NCI-H510A (cell line): ENCODE data around the gene ARVCF.

Experiments
- DNase-seq: peaks from one replicate; lab custom pipeline; 2025; lab: John Stamatoyannopoulos, UW

The ARVCF gene

DNA sequence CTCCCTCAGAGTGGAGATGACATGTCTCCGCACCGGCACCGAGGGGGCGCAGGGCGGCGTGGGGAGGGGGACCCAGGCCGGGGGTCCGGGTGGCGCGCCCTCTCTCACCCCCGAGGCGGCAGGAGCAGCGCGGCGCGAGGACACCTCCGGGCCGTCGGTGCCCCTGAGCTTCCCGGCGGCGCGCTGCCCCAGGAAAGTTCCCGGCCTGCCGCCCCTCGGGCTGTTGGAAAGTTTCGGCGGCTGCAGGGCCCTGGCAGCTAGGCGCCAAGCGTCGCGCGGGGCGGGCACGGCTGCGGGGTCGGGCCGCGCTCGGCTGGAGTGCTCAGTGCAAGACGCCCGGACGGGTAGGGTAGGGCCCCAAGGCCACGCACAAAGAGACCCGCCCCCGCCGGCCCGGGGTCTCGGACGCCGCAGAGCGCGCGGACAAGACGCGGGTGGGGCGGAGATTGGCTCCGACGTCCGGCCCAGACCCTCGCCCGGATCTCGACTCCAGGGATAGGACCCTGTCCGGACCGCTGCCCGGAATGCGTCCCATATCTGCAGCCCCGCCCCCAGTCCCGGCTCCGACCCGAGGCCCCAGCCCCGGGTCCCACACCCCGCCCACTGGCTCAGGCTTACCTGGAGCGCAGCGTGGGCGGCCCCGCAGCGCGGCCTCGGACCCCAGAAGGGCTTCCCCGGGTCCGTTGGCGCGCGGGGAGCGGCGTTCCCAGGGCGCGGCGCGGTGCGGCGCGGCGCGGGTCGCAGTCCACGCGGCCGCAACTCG lies 471 bp downstream of the ARVCF start:
- DNase-seq = no peak

DNA sequence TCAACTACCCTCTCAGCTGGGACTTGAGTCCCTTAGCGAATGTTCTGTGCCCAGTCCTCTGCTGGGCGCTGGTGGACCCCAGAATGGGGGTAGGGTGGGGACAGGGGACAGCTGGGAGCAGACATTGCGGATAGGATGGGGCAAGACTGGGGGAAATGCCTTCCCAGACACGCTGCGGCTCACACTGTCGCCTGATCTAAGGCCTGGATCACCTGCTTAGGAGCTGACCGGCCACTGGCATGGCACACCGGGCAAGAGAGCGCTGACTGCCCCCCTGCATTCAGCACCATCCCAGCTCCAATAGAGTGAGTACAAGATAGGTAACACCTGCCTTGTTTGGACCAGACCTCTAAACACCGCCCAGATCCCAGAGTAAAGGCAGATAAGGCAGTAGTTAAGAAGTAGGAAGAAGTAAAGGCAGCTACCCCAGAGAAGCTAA lies 1.4 kb downstream of the ARVCF start:
- DNase-seq = no peak

DNA sequence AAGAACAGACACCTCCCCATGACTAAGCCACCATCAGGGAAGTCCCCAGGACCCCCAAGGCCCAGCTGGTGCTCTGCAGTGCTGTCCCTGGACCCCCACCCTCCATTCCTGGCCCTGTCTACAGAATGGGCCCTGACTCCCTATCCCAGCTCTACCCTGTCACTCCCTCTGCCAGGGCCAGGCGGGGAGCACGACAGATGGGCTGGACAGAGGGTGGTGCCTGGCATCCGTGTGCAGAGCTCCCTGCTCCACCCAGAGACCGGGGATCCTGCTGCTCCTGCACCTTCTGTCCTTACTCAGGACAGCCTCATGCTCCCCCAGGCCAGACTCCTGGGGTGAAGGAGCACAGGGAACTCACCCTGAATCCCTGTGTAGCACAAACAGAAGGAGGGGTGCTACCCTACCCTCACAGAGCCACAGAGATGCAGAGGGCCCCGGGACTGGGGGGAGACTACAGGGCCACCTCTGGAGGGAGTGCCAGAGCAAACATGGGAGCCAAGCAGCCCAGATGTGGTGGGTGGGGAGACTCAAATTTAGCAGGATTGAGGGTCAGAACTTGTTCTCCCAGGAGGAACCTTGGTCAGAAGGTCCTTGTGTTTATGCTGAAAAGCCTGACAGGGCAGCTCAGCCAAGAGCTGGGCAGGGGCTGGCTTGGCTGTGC lies 2.0 kb downstream of the ARVCF start:
- DNase-seq = no peak

DNA sequence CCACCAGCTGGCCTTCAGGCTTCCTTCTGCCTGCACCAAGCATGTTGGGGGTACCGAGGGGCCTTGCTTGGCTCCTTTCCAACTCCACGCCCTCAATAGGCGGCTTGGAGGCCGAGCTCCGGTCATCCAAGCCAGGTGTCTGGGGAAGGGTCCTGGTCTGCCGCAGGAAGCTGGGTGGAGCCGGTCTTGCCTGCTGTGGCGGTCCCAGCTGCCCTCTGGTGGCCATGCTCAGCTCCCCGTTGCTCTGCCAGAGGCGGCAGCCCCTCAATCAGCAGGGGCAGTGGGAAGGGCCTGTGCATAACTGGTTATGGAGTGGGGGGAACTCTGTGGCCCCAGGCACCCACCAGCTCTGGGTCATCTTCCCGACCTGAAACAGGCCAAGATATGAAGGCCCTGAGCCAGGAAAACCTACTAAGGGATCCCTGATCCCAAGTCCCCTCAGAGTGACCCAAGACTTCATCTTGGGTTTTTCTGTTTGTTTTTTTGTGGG lies 3.2 kb downstream of the ARVCF start:
- no peak for DNase-seq

DNA sequence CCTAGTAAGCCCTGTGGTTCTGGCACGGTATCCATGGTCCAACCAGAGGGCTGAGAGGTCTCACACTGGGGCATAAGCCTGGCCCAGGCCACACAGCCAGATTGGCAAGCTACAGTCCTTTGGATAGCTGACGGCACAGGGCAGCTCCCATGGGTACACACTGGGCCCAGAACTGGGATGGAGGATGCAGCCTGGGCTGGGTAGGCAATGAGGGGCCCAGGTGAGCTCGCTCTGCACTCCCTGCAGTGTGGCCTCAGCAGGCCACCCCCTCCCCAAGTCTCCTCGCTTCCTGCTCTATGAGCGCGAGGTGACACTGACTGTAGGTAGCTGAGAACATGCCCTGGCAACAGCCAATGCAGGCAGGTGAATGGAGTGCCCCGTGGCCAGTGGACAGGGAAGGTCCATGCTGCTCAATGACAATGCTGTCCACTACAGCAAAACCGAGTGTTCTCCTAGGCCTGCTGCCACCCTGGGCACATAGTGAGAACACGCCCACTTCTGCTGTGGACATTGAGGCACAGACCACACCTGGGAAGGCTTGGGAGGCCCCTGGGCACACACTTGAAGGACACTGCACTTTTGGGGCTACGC lies 3.8 kb downstream of the ARVCF start:
- no peak for DNase-seq

DNA sequence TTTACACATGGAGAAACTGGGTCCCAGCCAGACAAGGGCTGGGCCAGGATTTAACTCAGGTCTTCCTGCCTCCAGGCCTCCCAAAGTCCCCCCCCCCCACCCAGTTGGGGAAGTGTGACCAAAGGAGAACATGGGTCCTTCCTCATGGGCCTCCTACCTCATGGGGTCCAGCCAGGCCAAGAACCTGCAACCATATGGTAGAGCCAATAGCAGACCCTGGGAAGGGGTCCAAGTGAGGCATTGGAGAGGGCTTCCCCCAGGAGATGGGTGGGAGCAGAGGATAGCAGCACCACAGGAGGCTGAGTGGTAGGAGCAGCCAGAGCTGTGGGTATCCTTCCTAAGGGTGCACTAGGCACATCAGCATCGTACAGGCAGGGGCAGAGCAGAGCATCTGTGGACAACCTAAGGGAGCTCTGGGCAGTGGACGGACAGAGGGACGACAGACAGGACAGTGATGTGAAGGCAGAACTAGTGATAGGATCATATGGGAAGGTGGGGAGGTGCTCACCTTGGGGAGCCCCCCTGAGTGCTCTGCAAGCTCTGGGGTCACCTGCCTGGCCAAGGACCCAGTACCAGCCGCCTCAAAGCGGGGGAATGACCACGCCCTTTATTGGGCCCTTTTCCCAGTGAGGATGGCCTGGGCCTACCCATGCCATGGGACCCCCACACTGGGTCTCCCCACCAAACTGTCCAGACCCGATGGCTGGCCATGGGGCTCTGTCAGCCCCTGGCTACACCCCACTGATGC lies 4.5 kb downstream of the ARVCF start:
- no peak for DNase-seq

DNA sequence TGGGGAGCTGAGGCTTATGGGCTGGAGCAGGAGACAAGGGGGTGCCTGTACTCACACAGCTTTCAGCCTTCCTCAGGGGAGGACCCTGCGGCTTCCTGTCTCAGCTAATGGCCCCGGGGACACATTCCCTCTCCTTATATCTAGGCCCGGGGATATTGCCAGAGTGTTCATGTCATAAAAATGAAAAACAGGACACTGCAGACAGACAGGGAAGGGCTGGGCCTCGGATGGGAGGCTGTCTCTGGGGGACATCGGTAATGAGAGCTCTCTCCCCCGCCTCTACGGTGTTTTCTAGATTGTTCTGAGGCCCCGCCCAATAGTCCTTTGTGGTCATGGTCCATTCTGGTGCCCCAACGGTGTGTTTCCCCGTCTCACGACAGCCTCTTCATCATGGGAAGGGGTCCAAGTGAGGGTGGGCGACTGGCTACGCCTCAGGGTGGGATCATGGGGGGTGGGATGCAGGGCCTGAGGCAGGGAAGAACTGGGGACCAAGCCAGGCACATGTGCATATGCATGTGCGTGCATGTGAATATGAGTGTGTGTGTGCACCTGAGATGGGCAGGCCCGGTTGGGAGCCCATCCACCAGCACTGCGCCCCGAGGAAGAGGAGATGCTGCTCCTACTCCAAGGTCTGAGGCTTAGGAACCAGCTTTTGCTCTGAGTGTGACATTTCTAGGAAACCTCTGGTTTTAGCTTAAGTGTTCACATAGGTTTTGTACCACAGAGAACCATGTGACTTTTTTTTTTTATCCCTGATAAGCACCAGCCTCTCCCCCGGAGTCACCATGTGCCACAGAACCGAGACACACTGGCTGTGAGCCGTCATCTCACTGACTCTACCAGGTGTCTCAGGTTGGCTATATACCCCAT lies 5.3 kb downstream of the ARVCF start:
- no peak for DNase-seq

DNA sequence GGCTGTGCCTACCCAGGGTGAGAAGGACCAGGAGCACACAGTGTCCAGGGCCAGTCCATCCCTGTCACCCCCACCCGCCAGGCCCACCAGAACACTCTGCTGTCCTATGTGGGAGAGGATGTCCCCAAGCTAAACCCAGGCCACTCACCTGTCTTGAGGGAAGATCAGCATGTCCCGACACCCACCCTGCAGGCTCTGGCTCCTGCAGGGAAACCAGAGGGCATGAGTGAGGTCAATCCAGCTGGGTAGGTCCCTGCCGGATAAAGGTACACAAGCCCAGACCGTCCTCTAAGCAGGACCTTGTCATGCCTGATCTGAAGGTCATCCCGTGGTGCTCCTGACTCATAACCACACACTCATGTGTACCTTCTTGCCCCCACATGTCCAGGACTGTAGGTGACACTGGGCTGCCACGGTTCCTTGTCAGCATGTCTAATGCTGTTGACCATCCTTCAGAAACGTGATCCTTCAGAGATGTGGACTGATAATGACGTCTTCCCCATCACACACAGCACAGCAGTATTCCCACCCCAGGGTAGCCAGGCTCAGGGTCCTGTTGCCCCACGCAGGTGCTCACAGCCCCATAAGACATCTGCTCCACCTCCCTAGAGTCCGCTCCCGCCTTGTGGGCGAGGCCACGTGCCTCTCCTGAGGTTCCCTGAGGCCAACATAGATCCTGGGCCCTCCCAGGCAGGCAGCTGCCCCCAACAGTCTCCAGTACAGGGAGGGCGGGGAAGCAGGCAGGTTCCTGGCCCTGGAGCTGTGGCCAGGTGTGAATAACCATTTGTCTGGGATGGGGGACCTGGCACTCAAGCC lies 6.1 kb downstream of the ARVCF start:
- DNase-seq = no peak

DNA sequence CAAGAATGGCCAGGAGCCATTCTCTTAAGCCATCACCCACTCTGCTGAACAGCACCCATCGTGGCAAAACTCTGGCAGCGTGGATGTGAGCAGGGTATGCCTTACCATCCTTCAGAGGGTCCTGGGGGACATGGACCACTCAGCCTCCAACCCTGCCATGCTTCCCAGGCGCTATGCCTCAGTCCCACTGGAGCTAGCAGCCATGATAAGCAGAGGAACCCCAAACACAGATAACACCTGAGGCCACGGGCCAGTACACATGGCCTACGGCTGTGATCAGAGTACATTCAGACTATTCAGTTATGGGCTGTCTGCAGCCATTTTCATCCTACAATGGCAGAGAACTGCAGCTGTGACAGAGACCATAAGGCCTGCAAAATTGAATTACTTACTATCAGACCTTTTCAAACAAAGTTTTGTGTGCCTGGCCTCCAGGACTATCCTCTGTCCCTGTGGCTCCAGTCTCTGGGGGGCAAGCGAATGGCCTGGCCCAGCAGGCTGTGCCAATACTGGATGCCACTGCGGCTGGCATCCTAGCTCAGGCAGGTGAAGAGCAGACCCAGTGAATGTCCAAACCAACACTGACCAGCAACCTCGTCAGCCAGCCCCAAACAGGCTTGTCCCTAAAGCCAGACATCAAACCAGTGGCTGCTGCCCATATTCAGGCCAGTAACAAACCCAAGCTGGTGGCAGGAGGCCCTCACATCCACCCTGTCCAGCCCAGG lies 6.9 kb downstream of the ARVCF start:
- DNase-seq = no peak

DNA sequence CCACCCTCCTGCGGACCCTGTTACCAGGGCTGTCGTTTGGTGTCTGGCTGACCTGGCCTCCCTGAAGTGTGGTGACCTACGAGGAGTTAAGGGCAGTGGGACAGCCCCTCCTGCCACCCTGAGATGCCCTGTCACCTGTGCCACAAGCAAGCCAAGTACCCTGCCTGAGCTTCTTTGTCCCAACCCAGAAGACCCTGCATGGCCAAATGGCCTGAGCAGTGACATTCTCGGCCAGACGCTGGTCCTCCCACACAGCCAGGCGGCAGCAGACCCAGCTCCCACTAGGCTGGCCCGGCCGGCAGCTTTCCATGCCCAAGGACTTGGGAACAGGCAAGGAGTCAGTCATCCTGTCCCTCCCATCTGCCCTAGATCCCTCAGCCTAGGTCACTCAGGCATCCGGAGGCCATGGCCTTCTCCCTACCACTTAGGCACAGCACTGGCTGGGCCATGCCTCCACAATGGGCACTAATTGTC lies 7.6 kb downstream of the ARVCF start:
- DNase-seq = no peak

DNA sequence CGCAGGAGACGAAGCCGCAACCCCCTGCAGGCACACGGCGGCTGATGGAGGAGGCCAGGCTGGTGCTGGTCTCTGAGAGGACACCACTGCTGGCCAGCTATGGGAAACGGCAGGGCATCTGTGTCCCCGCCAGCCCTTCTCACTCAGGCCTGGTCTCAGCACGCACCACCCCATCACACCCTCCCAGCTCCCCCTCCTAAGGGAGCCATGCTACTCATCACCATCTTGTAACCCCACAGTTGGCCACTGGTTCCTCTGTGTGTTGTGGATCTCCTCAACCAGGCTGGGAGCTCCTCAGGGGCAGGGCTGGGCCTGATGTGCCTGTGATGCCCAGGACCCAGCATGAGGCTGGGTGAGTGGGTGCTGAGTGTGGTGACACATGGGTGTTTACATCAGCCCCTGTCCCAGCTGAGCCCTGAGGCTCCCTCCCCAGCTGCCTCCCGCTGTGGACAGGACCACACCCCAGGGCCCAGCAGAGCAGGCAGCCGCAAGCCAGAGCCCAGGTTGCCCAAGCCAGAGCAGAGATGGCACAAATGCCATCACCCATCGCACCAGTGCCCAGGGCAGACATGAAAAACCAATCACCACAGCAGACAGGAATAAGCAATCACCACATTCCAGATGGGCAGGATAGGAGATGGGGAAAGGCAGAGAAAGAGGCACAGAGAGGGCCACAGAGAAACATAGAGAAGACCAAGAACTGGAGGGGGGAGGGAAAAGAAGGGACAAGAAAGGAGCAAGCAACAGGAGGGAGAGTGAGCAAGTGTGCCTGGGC lies 8.2 kb downstream of the ARVCF start:
- no peak for DNase-seq

DNA sequence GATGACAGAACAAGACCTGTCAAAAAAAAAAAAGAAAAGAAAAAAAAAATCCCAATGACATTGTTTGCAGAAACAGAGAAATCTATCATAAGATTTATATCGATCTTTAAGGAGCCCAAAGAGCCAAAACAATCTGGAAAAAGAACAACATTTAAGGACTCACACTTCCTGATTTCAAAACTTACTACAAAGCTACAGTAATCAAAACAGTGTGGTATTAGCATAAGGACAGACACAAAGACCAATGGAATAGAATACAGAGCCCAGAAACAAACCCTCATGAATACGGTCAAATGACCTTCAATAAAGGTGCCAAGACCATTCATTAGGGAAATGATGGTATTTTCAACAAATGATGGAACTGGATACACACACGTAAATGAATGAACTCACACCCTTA lies 12.2 kb downstream of the ARVCF start:
- DNase-seq = no peak

DNA sequence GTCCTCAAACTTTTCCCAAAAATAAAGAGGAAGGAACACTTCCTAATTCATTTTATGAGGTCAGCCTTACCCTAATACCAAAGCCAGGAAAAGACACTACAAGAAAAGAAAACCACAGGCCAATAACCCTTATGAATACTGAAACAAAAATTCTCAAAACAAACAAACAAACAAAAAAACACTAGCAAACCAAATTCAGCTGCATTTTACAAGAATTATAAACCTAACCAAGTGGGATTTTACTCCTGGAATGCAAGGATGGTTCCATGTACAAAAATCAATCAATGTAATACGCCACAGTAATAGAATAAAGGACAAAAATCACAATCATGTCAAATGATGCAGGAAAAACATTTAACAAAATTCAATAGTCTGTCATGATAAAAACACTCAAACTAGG lies 13.3 kb downstream of the ARVCF start:
- no peak for DNase-seq

DNA sequence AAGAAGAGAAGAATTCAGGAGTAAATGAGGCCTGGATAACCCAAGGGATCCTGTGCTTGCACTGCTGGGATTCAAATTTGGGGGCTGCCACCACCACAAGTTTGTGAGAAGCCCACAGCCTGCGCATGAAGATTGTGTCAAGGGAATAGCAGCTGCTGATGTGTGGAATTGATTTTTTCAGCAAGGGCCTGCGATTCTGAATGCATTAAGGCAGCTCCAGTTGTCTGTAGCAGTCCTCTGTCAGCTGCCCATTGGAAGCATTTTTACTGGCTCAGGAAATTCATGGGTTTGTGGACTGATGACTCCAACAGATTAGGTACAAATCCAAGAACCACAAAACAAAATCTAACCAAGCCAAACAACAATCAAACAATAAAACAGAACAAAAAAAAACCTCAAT lies 14.0 kb downstream of the ARVCF start:
- no peak for DNase-seq

DNA sequence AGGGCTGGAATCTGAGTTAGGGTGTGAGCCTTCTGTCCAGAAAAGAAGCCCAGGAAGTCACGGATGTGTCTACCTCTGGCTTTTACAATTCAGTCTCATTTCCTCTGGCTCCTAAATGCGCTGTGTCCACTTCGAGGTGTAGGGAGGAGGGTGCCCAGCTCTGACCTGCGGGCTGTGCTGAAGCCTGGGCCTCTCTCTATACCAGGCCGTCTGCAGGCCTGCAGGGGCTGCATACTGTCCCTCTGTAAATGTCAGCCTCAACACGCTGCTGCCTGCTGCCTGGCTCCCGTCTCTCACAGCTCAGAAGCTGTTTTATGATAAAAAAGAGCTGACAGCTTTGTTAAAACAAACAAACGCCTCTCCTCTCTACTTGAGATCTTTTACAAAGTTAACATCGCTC lies 14.5 kb downstream of the ARVCF start:
- DNase-seq = no peak

DNA sequence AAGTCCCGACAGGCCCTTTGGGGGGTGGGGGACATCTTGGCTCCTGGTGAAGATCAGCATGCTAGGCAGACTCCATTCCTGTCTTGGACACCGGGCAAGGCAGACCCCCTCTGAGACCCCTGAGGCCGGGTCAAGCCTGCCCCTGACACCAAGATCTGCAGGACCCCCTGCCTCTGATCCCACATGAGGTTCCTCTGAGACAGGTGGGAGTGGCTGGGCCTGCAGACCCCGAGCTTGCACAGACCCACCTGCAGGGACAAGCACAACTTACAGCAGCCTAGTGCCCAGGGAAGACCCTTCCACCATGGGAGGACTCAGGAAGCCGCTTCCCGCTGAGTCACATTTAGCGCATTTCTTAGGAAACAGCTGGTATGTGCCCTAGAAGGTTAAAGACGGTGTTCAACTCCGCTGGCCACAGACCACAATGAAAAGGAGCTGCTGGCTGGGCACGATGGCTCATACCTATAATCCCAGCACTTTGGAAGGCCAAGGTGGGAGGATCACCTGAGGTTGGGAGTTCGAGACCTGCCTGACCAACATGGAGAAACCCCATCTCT lies 15.5 kb downstream of the ARVCF start:
- no peak for DNase-seq

DNA sequence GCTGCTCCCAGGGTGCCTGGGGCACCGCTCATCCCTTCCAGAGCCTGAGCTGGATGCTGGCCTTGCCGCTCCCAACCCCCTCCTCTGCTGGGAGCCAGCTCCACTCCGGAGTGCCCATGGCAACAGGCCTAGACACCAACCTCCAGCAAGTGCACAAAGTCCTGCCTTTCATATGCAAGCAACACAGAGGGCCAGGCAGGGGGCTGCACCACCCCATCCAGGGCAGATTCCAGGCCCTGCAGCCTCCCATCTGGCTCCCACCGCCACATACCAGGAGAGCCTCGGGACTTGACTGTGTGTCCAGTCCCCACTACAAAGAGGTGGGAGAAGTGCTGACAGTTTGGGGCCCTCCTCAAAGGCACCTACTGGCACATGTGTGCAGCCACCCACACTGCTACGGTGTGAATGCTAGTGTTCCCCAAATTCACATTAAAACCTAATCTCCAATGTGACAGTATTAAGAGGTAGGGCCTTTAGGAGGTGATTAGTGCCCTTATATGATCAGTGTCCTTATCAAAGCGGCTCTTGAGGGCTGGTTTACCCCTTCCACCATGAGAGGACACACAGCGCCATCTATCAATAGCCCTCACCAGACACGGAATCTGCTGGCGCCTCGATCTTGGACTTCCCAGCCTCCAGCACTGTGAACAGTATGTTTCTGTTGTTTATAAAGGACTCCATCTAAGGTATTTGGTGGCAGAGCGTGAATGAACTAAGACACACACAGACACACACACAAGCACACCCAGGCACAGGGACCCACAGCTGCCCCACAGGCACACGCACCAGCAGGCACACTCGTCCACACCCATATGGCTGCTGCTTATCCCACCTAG lies 16.2 kb downstream of the ARVCF start:
- no peak for DNase-seq
